RCC 7860 (cell line): Measurements from ENCODE around the gene ABCA9.
A peak's percentile ranks its signal among the peaks of the same experiment; 100 is the strongest.
"Not testable (repeated sequence)": the region's sequence is repeated elsewhere in the genome, so short reads cannot be mapped to it uniquely, and the experiment has no call there.

Source experiments
- DNase-seq: peaks from one replicate; pipeline ENCODE4 v3.0.0-alpha.2; 2015; ENCODE audit warnings: low spot score
- FAIRE-seq: peaks from 2 replicates; lab custom pipeline; 2012; peaks lifted over from hg19 to GRCh38; lab: Jason Lieb, UNC

Gene ABCA9

GRCh38 chr17:69044371-69044770, 16.4 kb downstream of the ABCA9 start:
- DNase-seq (no peak), FAIRE-seq (no peak)

DNA sequence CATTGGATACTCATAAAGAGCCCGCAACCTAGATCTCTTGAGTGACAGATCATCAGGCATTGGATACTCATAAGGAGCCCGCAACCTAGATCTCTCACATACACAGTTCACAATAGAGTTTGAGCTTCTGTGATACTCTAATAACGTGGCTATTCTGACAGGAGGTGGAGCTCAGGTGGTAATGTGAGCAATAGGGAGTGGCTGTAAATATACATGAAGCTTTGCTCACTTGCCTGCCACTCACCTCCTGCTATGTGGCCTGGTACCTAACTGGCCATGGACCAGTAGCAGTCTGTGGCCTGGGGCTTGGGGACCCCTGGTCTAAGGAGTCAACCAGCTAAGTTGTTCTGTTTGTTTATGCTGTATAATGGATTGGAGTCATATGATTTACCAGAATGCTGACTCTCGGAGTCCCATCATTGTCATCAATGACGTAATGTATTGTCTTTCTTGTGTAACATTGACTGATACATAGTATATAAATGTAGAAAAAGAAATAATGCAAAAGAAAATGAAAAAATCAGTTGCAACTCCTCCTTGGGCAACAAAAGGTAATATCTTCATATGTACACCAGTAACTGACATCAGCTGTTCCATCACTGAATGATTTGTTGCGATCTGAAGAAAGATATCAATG, 17.5 kb downstream of the ABCA9 start:
- DNase-seq (no peak), FAIRE-seq (no peak)

- no peak for FAIRE-seq
- DNase-seq, result no peak
Observed at GRCh38 chr17:69042308-69042707, 18.4 kb downstream of the ABCA9 start.

DNA sequence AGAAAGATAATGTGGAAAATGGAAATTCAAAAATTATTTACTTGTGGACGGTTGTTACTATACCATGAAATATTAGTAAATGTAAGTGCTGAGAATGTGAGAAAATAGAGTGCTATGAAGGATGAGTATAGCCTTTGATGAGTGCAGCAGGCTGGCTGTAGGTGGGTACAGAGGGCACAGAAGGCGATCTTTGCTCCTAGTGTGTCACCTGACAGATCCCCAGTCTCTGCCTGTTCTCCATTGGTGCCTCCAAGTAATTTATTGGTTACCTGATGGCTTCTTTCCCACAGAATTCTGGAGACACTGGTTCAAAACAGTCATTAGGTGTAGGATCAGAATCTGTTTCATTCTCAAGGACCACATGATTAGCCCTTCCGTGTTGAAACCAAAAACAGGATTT, 28.9 kb downstream of the ABCA9 start:
- no peak for DNase-seq
- no peak for FAIRE-seq

GRCh38 chr17:69030169-69030568, 30.6 kb downstream of the ABCA9 start:
- FAIRE-seq (no peak), DNase-seq (no peak)

GRCh38 chr17:69018687-69019086, 42.0 kb downstream of the ABCA9 start:
- DNase-seq (no peak), FAIRE-seq (no peak)

DNA sequence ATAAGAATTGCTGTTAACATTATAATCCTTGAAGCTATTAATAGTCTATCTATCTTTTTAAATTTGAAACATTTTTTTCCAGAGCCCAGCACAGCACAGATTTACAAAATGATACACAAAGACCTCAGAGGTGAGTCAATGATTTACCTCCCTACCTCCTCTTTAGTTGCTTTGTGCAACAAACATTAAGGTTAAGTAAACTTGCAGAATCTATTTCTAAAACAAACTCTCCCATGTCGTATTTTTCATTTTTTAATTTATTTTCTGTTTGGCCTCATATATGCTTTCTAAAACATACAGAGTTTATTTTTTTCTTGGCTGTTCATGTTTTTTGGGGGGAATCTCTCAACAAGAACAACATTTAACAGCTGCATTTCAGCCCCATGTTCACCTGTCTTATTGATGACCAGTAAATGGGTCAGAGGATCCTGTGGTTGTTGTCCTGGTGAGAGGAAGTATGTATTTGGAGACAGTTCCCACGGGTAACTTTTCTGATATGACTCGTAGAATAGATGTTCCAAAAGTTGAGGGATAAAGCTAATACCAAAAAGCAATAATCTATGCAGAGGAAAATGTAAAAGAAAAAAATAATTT, 42.6 kb downstream of the ABCA9 start:
- no peak for FAIRE-seq
- DNase-seq, result no peak

GRCh38 chr17:69015631-69016030, 45.1 kb downstream of the ABCA9 start:
- FAIRE-seq, result no peak
- DNase-seq, result no peak

DNA sequence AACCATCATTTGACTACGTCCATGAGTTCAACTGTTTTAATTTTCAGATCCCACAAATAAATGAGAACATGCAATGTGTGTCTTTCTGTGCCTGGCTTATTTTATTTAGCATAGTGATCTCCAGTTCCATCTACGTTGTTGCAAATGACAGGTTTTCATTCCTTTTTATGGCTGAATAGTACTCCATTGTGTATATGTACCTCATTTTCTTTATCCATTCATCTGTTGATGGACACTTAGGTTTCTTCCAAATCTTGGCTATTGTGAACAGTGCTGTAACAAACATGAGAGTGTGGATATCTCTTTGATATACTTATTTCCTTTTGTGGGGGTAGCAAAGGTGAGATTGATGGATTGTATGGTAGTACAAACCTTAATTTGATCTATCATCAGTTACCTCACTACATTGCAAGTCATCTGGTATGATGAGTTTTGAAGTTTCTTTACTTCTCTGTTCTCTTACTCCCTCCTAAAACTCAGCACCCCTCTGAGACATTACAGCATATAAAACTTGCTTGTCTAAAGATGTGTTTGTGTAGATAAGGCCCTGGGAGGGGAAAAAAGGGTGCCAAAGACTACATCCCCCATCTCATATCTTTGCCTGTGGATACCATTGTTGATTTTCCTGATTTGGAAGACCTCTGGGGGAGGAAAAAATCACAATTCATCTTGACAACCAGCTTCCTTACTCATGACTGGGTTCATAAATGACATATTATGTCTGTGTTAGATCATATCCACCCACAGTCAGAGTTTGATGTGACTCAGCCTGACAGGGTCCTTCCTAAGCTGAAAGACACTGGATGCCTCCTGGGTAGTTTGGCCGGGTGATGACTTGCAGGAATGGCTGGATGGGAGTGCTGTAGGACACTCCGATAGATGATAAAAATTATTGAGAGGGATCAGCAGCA, 47.6 kb downstream of the ABCA9 start:
- DNase-seq, result peak; percentile 70
- no peak for FAIRE-seq

DNA sequence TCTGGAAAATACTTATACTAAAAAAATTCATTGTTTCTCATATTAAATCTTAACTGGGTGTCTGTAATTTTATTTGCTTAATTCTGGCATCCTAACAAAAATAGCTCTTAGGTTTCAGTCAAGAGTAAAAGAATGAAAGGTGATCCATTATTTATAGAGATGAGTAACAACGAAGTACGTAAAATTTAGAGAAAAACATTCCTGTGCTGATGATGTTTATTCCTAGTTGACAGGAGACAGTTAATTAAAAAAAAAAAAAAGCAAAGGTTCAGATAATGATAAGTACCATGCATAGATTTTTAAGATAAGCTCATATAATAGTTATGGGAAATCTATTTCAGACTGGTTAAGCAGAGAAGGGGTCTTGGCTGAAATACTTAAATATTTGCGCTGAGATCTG, 50.8 kb downstream of the ABCA9 start:
- no peak for DNase-seq
- FAIRE-seq, result no peak

- not testable (repeated sequence) for FAIRE-seq
Observed at GRCh38 chr17:69004759-69005158, 56.0 kb downstream of the ABCA9 start.

DNA sequence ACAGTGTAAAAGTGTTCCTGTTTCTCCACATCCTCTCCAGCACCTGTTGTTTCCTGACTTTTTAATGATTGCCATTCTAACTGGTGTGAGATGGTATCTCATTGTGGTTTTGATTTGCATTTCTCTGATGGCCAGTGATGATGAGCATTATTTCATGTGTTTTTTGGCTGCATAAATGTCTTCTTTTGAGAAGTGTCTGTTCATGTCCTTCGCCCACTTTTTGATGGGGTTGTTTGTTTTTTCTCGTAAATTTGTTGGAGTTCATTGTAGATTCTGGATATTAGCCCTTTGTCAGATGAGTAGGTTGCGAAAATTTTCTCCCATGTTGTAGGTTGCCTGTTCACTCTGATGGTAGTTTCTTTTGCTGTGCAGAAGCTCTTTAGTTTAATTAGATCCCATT, 61.0 kb downstream of the ABCA9 start:
- not testable (repeated sequence) for FAIRE-seq, DNase-seq

More at GRCh38 chr17:69004759-69005158, 56.0 kb downstream of the ABCA9 start:
- not testable (repeated sequence) for DNase-seq

DNA sequence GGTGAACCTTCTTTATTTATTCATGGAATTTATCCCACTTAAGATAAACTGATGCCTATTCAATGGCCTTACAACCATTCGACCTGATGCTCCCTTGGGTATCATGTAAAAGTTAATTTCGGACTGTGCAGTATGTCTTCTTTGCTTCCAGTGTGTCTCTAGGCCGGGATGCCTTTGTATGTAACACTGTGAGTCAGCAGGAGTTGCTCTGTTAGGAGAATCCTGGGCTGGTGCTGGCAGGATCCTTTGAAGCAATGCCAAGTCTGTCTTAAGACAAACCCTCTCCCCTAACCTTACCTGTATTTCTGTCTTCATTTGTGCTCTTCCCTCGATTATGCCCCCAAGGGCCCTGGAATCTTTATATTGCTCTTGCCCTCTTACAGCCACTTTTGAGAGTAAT, 67.6 kb downstream of the ABCA9 start:
- FAIRE-seq, result no peak
- no peak for DNase-seq

DNA sequence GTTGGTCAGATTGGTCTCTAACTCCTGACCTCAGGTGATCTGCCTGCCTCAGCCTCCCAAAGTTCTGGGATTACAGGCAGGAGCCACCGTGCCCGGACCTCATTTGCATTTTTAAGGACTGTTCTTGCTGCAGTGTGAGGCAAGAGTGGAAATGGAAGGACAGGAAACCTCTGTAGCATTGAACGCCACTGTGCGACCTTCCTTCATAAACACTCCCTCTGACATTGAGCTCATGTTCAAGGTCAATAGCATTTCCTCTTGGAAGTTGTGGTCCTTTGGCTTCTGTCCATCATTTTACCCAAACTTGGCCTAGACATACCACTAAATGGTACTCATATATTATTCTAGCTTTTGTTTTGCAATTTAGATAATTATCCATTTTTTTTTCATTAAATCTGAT, 72.8 kb downstream of the ABCA9 start:
- no peak for FAIRE-seq
- no peak for DNase-seq

DNA sequence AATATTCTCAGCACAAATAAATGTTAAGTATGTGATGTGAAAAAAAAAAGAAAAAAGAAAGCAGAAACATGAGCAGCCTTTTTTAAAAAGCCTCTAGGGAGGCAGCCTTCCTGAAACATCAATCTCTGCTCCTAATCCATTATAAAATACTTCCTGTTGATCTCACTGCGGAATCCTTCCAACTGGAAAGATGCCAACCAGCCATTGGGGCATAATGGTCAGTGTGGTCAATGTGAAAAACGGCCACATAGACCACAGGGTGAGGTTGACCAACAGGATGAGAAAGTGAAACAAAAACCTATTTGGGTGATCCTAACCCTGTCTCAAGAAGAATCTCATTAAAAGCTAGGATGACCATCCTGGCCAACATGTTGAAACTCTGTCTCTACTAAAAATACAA, 79.4 kb downstream of the ABCA9 start:
- FAIRE-seq (no peak), DNase-seq (peak; percentile 61)

DNA sequence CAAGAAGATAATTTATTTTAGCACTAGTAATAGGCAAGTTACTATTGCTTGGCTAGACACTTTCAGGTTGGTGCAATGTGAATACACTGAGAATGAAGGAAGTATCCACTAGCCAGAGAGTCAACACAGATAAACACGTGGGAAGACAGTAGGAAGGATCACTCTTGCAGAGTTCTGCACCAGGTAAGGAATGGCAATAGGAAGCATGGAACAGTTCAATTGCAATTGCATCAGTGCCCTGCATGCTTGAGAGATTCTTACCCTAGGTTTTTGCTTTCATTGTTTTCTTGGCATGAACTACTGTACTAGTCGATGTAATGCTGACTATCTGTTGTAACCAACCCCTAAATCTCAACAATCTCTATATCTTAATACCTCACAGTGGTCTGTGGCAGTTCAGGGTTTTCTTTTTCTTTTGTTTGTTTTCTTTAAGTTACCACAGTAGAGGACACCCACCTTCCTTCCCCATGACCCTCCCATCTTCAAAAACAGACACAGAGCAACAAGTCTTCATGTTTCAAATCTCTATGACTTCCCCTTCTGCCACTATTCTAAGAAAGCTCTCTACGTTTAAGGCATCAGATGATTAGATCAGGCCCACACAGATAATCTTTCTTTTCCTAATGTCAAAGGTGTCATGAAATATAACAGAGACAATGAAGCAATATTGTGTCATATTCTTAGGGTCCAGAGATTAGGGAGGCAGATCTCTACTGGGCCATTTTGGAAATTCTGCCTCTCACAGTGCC, 87.5 kb downstream of the ABCA9 start:
- FAIRE-seq (no peak), DNase-seq (no peak)

- no peak for DNase-seq
- no peak for FAIRE-seq
Observed at GRCh38 chr17:68972119-68972704, 88.5 kb downstream of the ABCA9 start.

GRCh38 chr17:68969101-68969500, 91.6 kb downstream of the ABCA9 start:
- no peak for FAIRE-seq
- no peak for DNase-seq

- DNase-seq, result no peak
- FAIRE-seq, result no peak
Observed at GRCh38 chr17:68963958-68964357, 96.8 kb downstream of the ABCA9 start.

DNA sequence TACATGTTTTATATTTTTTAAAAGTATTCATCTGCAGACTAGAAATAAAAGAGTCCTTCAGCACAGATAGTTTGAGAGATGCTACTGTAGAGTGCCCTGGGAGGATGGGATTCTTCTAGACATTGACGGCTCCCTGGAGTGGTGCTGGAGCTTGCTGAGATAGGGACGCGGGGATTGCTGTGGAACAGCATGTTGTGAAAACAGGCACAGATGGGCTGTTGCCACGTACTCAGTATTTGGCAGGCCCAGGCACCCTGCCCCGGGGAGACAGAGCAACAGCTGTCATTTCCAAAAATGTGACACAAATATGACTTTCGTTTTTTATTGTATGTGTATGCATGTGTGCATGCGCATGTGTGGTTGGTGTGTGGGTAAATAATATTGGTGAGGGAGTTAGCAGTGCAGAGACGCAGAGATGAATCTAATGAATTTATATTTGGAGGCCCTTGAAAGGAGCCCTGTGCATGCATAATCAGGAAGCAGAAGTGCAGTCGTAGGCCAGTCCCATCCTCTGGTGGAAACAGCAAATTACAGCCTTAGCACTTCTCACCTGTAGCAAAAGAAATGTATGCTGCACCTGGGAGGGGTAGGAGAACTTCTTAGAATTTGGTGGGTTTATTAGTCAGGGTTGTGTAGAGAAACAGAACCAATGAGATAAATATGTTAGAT, 99.4 kb downstream of the ABCA9 start:
- DNase-seq (no peak), FAIRE-seq (no peak)
